ENCODE data around the gene NOP16.

Gene NOP16

DNA sequence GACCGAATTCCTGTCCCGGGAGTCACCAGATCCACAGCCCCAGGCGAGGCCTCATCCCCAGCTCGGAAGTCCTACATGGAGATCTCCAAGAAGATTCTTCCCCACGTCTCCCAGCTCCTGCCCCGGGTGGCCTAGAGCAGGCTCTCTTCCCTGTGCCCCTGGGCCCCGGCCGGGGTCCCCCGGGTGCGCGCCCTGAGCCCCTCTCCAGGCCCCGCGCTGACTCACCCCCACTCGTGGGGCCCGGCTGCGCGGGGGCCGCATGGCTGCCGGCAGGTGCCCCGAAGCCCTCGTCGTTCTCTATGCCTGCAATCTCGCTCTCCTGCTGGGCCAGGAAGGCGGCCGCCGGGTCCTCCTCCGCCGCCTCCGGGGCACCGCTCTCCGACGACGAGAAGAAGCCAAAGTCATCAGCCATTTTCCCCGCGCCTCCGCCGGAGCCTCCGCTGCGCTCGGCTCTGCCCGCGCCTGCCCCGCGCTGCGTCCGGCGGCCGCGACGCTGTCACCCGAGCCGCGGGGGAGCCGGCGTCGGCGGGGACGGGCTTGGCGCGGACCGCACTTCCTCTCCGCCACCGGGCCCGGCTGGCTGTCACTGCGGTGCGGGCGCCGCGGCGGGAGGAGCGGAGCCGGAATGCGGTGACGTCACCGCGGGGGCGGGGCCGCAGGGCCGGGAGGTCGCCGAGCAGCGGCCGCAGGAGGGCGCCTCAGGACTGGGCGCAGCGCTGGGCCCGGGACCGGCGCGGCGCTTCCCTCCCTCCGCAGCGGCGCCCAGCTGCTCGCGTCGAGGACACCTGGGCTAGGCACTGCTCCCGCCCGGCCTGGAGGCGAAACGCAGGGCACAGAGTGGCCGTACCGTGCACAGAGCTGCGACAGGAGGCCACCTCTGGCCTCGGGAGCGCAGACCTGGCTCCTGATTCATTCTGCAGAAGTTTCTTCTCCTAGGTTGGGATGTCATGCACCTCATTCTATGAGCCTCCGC lies 27.8 kb upstream of the NOP16 start, which contains the start of gene CLTB:
Gene CLTB (minus strand): TSS at position 588 of the 973 bp plus-strand sequence. CDS start 176 bp downstream, at position 412.
- TF ChIP-seq NFIC (IDR thresholded peaks at IDR 0.05) = peak; percentile 20; the same call in 1 of the 2 replicates
- TF ChIP-seq TEAD4 (IDR thresholded peaks at IDR 0.05) = peak; percentile 87
- TF ChIP-seq YY1 (IDR thresholded peaks at IDR 0.05; ENCODE audit: low read depth) = no peak; the same call in 1 of the 2 replicates
- TF ChIP-seq TAF1 (IDR thresholded peaks at IDR 0.05; ENCODE audit: low read depth) = peak; percentile 62
- TF ChIP-seq, protein P1, sequence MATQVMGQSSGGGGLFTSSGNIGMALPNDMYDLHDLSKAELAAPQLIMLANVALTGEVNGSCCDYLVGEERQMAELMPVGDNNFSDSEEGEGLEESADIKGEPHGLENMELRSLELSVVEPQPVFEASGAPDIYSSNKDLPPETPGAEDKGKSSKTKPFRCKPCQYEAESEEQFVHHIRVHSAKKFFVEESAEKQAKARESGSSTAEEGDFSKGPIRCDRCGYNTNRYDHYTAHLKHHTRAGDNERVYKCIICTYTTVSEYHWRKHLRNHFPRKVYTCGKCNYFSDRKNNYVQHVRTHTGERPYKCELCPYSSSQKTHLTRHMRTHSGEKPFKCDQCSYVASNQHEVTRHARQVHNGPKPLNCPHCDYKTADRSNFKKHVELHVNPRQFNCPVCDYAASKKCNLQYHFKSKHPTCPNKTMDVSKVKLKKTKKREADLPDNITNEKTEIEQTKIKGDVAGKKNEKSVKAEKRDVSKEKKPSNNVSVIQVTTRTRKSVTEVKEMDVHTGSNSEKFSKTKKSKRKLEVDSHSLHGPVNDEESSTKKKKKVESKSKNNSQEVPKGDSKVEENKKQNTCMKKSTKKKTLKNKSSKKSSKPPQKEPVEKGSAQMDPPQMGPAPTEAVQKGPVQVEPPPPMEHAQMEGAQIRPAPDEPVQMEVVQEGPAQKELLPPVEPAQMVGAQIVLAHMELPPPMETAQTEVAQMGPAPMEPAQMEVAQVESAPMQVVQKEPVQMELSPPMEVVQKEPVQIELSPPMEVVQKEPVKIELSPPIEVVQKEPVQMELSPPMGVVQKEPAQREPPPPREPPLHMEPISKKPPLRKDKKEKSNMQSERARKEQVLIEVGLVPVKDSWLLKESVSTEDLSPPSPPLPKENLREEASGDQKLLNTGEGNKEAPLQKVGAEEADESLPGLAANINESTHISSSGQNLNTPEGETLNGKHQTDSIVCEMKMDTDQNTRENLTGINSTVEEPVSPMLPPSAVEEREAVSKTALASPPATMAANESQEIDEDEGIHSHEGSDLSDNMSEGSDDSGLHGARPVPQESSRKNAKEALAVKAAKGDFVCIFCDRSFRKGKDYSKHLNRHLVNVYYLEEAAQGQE (IDR thresholded peaks at IDR 0.05; ENCODE audit: low read depth) = no peak
- TF ChIP-seq TCF12 (IDR thresholded peaks at IDR 0.05; ENCODE audit: low read depth) = no peak
- TF ChIP-seq FOXM1 (IDR thresholded peaks at IDR 0.05; ENCODE audit: borderline replicate concordance, low read depth) = no peak
- peak; percentile 84 for TF ChIP-seq RAD21 (IDR thresholded peaks at IDR 0.05; ENCODE audit: low read depth)
- TF ChIP-seq CREB1 (IDR thresholded peaks at IDR 0.05; ENCODE audit: low read depth) = no peak
- TF ChIP-seq EP300 (IDR thresholded peaks at IDR 0.05; ENCODE audit: borderline replicate concordance) = no peak
- TF ChIP-seq, protein P2, sequence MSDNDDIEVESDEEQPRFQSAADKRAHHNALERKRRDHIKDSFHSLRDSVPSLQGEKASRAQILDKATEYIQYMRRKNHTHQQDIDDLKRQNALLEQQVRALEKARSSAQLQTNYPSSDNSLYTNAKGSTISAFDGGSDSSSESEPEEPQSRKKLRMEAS (IDR thresholded peaks at IDR 0.05) = peak; percentile 92
- TF ChIP-seq EGR1 (IDR thresholded peaks at IDR 0.05) = 0 out of 2 replicates have a peak, but pooled peaks have one; percentile 38
- TF ChIP-seq, protein P3, sequence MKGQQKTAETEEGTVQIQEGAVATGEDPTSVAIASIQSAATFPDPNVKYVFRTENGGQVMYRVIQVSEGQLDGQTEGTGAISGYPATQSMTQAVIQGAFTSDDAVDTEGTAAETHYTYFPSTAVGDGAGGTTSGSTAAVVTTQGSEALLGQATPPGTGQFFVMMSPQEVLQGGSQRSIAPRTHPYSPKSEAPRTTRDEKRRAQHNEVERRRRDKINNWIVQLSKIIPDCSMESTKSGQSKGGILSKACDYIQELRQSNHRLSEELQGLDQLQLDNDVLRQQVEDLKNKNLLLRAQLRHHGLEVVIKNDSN (IDR thresholded peaks at IDR 0.05) = peak; percentile 38; the same call in 1 of the 2 replicates
- peak; percentile 77; the same call in 1 of the 2 replicates for TF ChIP-seq ZBTB7A (IDR thresholded peaks at IDR 0.05; ENCODE audit: low read depth)

DNA sequence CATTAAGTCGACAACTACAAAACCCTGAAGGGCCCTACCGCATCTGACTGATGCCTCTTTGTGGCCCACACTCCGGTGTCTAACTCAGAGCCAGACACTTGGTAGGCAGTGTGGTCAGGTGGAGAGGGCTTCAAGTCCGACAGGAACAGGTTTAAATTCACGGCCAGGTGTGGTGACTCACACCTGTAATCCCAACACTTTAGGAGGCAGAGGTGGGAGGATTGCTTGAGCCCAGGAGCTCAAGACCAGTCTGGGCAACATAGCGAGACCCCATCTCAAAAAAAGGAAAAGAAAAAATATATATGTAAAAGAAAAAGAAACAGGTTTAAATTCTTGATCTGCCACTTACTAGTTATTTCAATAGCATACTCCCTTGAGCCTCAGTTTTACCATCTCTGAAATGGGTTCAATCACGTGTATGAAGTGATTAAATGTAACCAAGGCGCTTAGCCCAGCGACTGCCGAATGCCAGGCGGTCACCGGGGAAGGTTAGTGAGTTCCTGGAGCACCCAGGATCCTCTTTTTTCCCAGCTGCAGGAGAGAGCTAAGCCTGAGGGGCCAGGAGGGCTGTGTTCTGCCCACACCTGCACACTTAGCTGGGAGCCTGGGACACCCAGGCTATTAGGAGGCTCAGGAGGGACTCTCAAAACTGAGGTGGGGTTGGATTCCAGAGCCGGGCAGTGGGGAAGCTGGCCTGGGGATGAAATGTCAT lies 27.0 kb upstream of the NOP16 start:
- TF ChIP-seq CREB1 (IDR thresholded peaks at IDR 0.05; ENCODE audit: low read depth) = no peak
- no peak for TF ChIP-seq RAD21 (IDR thresholded peaks at IDR 0.05; ENCODE audit: low read depth)
- TF ChIP-seq, protein P1 (IDR thresholded peaks at IDR 0.05; ENCODE audit: low read depth) = no peak
- no peak for TF ChIP-seq TEAD4 (IDR thresholded peaks at IDR 0.05)
- TF ChIP-seq CEBPB (IDR thresholded peaks at IDR 0.05) = no peak
- TF ChIP-seq, protein P3 (IDR thresholded peaks at IDR 0.05) = no peak
- no peak for TF ChIP-seq FOXM1 (IDR thresholded peaks at IDR 0.05; ENCODE audit: borderline replicate concordance, low read depth)
- no peak for TF ChIP-seq NFIC (IDR thresholded peaks at IDR 0.05)
- no peak for TF ChIP-seq ZBTB7A (IDR thresholded peaks at IDR 0.05; ENCODE audit: low read depth)
- TF ChIP-seq EP300 (IDR thresholded peaks at IDR 0.05; ENCODE audit: borderline replicate concordance) = no peak
- no peak for TF ChIP-seq EGR1 (IDR thresholded peaks at IDR 0.05)
- no peak for TF ChIP-seq TCF12 (IDR thresholded peaks at IDR 0.05; ENCODE audit: low read depth)
- no peak for TF ChIP-seq YY1 (IDR thresholded peaks at IDR 0.05; ENCODE audit: low read depth)
- TF ChIP-seq, protein P2 (IDR thresholded peaks at IDR 0.05) = no peak
- no peak for TF ChIP-seq TAF1 (IDR thresholded peaks at IDR 0.05; ENCODE audit: low read depth)

DNA sequence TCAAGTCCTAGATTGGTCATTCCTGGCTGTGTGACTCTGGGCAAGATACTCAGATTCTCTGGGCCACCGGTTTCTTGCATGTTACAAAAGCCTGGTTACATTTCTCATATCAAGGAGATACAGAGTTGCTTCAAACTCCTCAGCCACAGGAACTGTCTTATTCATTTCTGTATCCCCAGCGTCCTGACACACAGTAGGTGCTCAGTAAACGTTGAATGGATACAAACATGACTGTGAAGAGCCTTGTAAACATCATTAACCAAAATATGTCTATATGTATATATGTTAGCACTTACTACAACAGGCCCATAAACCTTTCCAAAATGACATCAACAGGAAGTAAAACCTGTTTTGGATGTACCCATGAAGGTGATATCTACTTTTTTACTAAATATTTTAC lies 26.3 kb upstream of the NOP16 start:
- no peak for TF ChIP-seq RAD21 (IDR thresholded peaks at IDR 0.05; ENCODE audit: low read depth)
- no peak for TF ChIP-seq ZBTB7A (IDR thresholded peaks at IDR 0.05; ENCODE audit: low read depth)
- TF ChIP-seq CREB1 (IDR thresholded peaks at IDR 0.05; ENCODE audit: low read depth) = no peak
- no peak for TF ChIP-seq CEBPB (IDR thresholded peaks at IDR 0.05)
- no peak for TF ChIP-seq EGR1 (IDR thresholded peaks at IDR 0.05)
- TF ChIP-seq YY1 (IDR thresholded peaks at IDR 0.05; ENCODE audit: low read depth) = no peak
- TF ChIP-seq FOXM1 (IDR thresholded peaks at IDR 0.05; ENCODE audit: borderline replicate concordance, low read depth) = no peak
- TF ChIP-seq, protein P1 (IDR thresholded peaks at IDR 0.05; ENCODE audit: low read depth) = no peak
- TF ChIP-seq TAF1 (IDR thresholded peaks at IDR 0.05; ENCODE audit: low read depth) = no peak
- no peak for TF ChIP-seq NFIC (IDR thresholded peaks at IDR 0.05)
- TF ChIP-seq TEAD4 (IDR thresholded peaks at IDR 0.05) = no peak
- TF ChIP-seq, protein P3 (IDR thresholded peaks at IDR 0.05) = no peak
